ENCODE data around the gene CACNB4.

The CACNB4 gene

GRCh38 chr2:151841047-151841424 lies 257.8 kb downstream of the CACNB4 start:
- CTCF ChIA-PET = no interaction called here
- DNase-seq (ENCODE audit: extremely low spot score) = no peak
- POLR2A ChIA-PET = interaction anchor here (1.1 kb wide), 1 partner anchor 13 kb away, joined by 4 read pairs; the partner anchor contains the start of gene ARL5A
- TF ChIP-seq FOXA1 (IDR thresholded peaks at IDR 0.05) (no peak), LEF1 (IDR thresholded peaks at IDR 0.05; ENCODE audit: borderline replicate concordance) (no peak), HDGF (IDR thresholded peaks at IDR 0.05; ENCODE audit: borderline replicate concordance) (no peak), SUZ12 (IDR thresholded peaks at IDR 0.05) (no peak), ARNT (IDR thresholded peaks at IDR 0.05) (no peak), L3MBTL2 (conservative IDR thresholded peaks at IDR 0.05) (no peak)

GRCh38 chr2:151840216-151841046 lies 258.4 kb downstream of the CACNB4 start:
- POLR2A ChIA-PET = interaction anchor here (1.1 kb wide), 1 partner anchor 12 kb away, joined by 4 read pairs; the partner anchor contains the start of gene ARL5A
- TF ChIP-seq FOXK2 (IDR thresholded peaks at IDR 0.05) (no peak), L3MBTL2 (conservative IDR thresholded peaks at IDR 0.05) (no peak), SUZ12 (IDR thresholded peaks at IDR 0.05) (no peak), ARNT (IDR thresholded peaks at IDR 0.05) (no peak)
- no peak for DNase-seq (ENCODE audit: extremely low spot score)
- CTCF ChIA-PET = no interaction called here

- DNase-seq (ENCODE audit: extremely low spot score) = no peak
- no peak for TF ChIP-seq ARNT (IDR thresholded peaks at IDR 0.05)
- no peak for TF ChIP-seq TARDBP (IDR thresholded peaks at IDR 0.05)
- no peak for TF ChIP-seq HDGF (IDR thresholded peaks at IDR 0.05; ENCODE audit: borderline replicate concordance)
- no peak for TF ChIP-seq LEF1 (IDR thresholded peaks at IDR 0.05; ENCODE audit: borderline replicate concordance)
- TF ChIP-seq L3MBTL2 (conservative IDR thresholded peaks at IDR 0.05) = no peak
- TF ChIP-seq BHLHE40 (IDR thresholded peaks at IDR 0.05; ENCODE audit: borderline replicate concordance) = no peak
- TF ChIP-seq NFRKB (IDR thresholded peaks at IDR 0.05) = no peak
- no peak for TF ChIP-seq CTBP1 (IDR thresholded peaks at IDR 0.05; ENCODE audit: borderline replicate concordance)
- no peak for TF ChIP-seq ZNF384 (IDR thresholded peaks at IDR 0.05)
- TF ChIP-seq FOXA1 (IDR thresholded peaks at IDR 0.05) = no peak
- TF ChIP-seq SUZ12 (IDR thresholded peaks at IDR 0.05) = no peak
- no peak for TF ChIP-seq PKNOX1 (IDR thresholded peaks at IDR 0.05)
- TF ChIP-seq SP1 (IDR thresholded peaks at IDR 0.05) = no peak
- TF ChIP-seq FOXM1 (IDR thresholded peaks at IDR 0.05; ENCODE audit: borderline replicate concordance) = no peak
- TF ChIP-seq FOXK2 (IDR thresholded peaks at IDR 0.05) = no peak
- TF ChIP-seq ELF4 (IDR thresholded peaks at IDR 0.05) = no peak
- ChIA-PET CTCF (no interaction called here), POLR2A (interaction anchor here (0.6 to 1.6 kb wide), 2 partner anchors 10 to 157 kb away, joined by 3 read pairs; partner anchors contain the start of gene ARL5A)
These were observed 260.9 kb downstream of the CACNB4 start for GRCh38 chr2:151837926-151838325.

GRCh38 chr2:151833984-151834383 lies 264.9 kb downstream of the CACNB4 start:
- DNase-seq (ENCODE audit: extremely low spot score) = no peak
- TF ChIP-seq CTBP1 (IDR thresholded peaks at IDR 0.05; ENCODE audit: borderline replicate concordance) (no peak), ELF4 (IDR thresholded peaks at IDR 0.05) (no peak), ZNF384 (IDR thresholded peaks at IDR 0.05) (no peak), L3MBTL2 (conservative IDR thresholded peaks at IDR 0.05) (no peak), PKNOX1 (IDR thresholded peaks at IDR 0.05) (no peak)
- ChIA-PET POLR2A (no interaction called here), CTCF (no interaction called here)

GRCh38 chr2:151830961-151831360 lies 267.9 kb downstream of the CACNB4 start:
- TF ChIP-seq PKNOX1 (IDR thresholded peaks at IDR 0.05) = no peak
- TF ChIP-seq HDGF (IDR thresholded peaks at IDR 0.05; ENCODE audit: borderline replicate concordance) = no peak
- no peak for TF ChIP-seq ELF4 (IDR thresholded peaks at IDR 0.05)
- TF ChIP-seq ZNF384 (IDR thresholded peaks at IDR 0.05) = no peak
- no peak for TF ChIP-seq BHLHE40 (IDR thresholded peaks at IDR 0.05; ENCODE audit: borderline replicate concordance)
- TF ChIP-seq ARNT (IDR thresholded peaks at IDR 0.05) = no peak
- TF ChIP-seq SP1 (IDR thresholded peaks at IDR 0.05) = no peak
- no peak for TF ChIP-seq LEF1 (IDR thresholded peaks at IDR 0.05; ENCODE audit: borderline replicate concordance)
- TF ChIP-seq FOXA1 (IDR thresholded peaks at IDR 0.05) = no peak
- TF ChIP-seq TARDBP (IDR thresholded peaks at IDR 0.05) = no peak
- POLR2A ChIA-PET = no interaction called here
- DNase-seq (ENCODE audit: extremely low spot score) = no peak
- CTCF ChIA-PET = interaction anchor here (0.7 kb wide), 1 partner anchor 90 kb away, joined by 3 read pairs; no protein-coding TSS in a partner anchor

- TF ChIP-seq FOXA1 (IDR thresholded peaks at IDR 0.05) = no peak
- TF ChIP-seq BHLHE40 (IDR thresholded peaks at IDR 0.05; ENCODE audit: borderline replicate concordance) = no peak
- TF ChIP-seq LEF1 (IDR thresholded peaks at IDR 0.05; ENCODE audit: borderline replicate concordance) = no peak
- TF ChIP-seq SP1 (IDR thresholded peaks at IDR 0.05) = no peak
- TF ChIP-seq ARNT (IDR thresholded peaks at IDR 0.05) = no peak
- no peak for TF ChIP-seq TARDBP (IDR thresholded peaks at IDR 0.05)
- ChIA-PET POLR2A (interaction anchor here (1.0 to 1.9 kb wide), 8 partner anchors 9 to 198 kb away, joined by 3 to 4 read pairs (median 4); no protein-coding TSS in a partner anchor), CTCF (no interaction called here)
- no peak for DNase-seq (ENCODE audit: extremely low spot score)
These were observed 269.9 kb downstream of the CACNB4 start for GRCh38 chr2:151828890-151829324.

Data from HEK293T (cell line).